ENCODE results near the gene NEUROG1. TPM values are rescaled to one million over a fixed set of nuclear protein-coding genes. Genes with fewer than 3 reads are reported as not detected.

The NEUROG1 gene
- total RNA-seq, 1 experiment from 2014 or later, result not detected

DNA sequence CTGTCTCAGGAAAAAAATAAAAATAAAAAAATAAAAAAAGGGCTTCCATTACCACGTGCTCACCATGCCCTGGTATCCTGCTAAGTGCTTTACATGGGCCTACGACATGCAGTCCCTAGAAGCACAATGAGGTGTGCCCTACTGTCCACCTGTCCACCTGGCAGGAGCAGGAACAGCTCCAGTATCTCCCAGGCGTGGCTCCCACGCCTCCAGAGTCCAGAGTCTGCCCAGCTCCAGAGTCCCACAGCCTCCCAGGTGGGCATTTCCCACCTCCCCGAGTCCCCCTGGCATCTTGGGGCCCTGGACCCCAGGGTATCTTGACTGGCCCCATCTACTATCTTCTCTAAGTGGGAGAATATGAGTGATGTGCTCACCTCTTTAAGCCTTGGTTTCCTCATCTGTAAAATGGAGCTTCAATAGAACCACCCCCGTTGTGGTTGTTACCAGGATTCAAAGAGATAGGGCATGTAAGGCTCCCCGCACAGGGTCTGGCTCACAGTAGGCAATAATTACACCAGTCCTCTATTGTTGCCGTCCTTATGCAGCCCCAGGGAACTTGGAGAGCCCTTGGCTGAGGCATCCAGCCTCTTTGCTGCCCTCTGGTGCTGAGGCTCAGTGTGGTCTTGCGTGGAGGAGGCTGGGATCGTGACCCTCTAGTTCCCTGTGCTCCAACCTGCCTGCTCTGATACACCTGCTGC, 34.1 kb upstream of the NEUROG1 start:
- TF ChIP-seq CTCF (conservative IDR thresholded peaks at IDR 0.05; ENCODE audit: low read depth, low read length) (peak; percentile 56), EZH2 (IDR thresholded peaks at IDR 0.05; ENCODE audit: borderline replicate concordance, low read depth, low read length, poor library complexity, severe bottlenecking) (no peak)
- Histone ChIP-seq H3K4me1 (ENCODE audit: insufficient read depth, low read length, poor library complexity, severe bottlenecking) (peaks cover 5% of the 10 kb centered on the region), H3K27me3 (replicated peaks; ENCODE audit: insufficient read depth, low read depth, low read length, poor library complexity) (peaks cover 4% of the 10 kb centered on the region), H3K36me3 (ENCODE audit: insufficient read depth, low read length, poor library complexity, severe bottlenecking) (no peaks in the 10 kb centered on the region), H3K4me3 (ENCODE audit: low read depth, low read length, poor library complexity, severe bottlenecking) (no peak overlapping the region), H3K9me3 (ENCODE audit: low read depth, low read length, poor library complexity, severe bottlenecking) (no peaks in the 10 kb centered on the region), H3K27ac (ENCODE audit: low read depth, low read length, poor library complexity, severe bottlenecking) (no peak overlapping the region)
- BruUV-seq (replicated peaks), result no TSS peak
- intact Hi-C loops (cut with micrococcal nuclease; ENCODE audit: unreplicated experiment), result no loop called here
- peak; percentile 64 for DNase-seq (ENCODE audit: low spot score)
- ChIA-PET CTCF (interaction anchor here (1.0 to 1.1 kb wide), 2 partner anchors 9 to 159 kb away, joined by 3 read pairs; no protein-coding TSS in a partner anchor), POLR2A (ENCODE audit: low non-redundant PET) (no interaction called here)

DNA sequence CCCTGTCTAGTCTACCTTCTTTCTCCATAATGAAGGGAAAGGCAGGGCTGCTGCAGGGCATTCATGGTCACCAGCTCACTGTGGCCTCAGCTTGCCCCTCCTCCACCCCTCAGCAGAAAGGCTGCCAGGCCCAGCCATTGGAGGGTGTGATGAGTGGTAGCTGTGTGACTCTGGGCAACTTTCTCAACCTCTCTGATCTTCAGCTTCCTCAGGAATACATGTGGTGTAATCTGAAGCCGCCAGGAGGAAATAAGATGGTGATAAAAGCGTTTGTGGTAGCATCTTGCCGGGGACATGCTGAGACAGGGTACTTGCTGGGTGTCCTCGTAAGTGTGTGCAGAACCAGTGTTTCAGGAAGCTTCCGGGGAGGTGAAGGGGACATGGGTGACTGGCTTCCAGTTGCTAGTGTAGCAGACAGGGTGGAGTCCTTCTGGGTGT, 33.2 kb upstream of the NEUROG1 start:
- Histone ChIP-seq H3K27me3 (replicated peaks; ENCODE audit: insufficient read depth, low read depth, low read length, poor library complexity) (no peaks in the 10 kb centered on the region), H3K27ac (ENCODE audit: low read depth, low read length, poor library complexity, severe bottlenecking) (no peak overlapping the region), H3K9me3 (ENCODE audit: low read depth, low read length, poor library complexity, severe bottlenecking) (no peaks in the 10 kb centered on the region), H3K36me3 (ENCODE audit: insufficient read depth, low read length, poor library complexity, severe bottlenecking) (no peaks in the 10 kb centered on the region), H3K4me3 (ENCODE audit: low read depth, low read length, poor library complexity, severe bottlenecking) (no peak overlapping the region), H3K4me1 (ENCODE audit: insufficient read depth, low read length, poor library complexity, severe bottlenecking) (peaks cover 5% of the 10 kb centered on the region)
- BruUV-seq (replicated peaks), result no TSS peak
- no peak for DNase-seq (ENCODE audit: low spot score)
- POLR2A ChIA-PET (ENCODE audit: low non-redundant PET), result no interaction called here
- intact Hi-C loops (cut with micrococcal nuclease; ENCODE audit: unreplicated experiment), result no loop called here
- TF ChIP-seq EZH2 (IDR thresholded peaks at IDR 0.05; ENCODE audit: borderline replicate concordance, low read depth, low read length, poor library complexity, severe bottlenecking), result no peak
- TF ChIP-seq CTCF (conservative IDR thresholded peaks at IDR 0.05; ENCODE audit: low read depth, low read length), result no peak
- CTCF ChIA-PET, result no interaction called here

DNA sequence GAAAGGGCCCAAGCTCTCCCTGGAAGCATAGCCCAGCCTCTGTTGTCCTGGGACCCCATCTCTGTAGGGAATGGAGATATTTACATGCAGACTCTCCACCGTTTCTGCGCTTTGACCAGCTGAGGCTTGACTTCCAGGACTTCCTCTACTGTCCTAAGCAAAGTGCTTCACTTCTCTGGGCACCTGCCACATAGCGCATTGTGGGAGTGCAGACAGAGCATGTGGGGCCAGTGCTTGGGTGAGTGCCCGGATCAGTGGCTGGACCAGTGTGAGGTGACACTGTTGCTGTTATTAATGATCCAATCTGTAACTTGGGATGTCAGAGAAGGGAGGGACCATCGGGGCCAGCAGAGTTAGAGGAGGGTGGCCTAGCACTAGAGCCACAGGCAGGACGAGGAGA, 32.5 kb upstream of the NEUROG1 start:
- H3K27ac ChIP-seq (ENCODE audit: low read depth, low read length, poor library complexity, severe bottlenecking), result no peak overlapping the region
- POLR2A ChIA-PET (ENCODE audit: low non-redundant PET), result no interaction called here
- BruUV-seq (replicated peaks), result no TSS peak

More for the DNA sequence above, 32.5 kb upstream of the NEUROG1 start:
- H3K9me3 ChIP-seq (ENCODE audit: low read depth, low read length, poor library complexity, severe bottlenecking), result no peaks in the 10 kb centered on the region
- intact Hi-C loops (cut with micrococcal nuclease; ENCODE audit: unreplicated experiment), result no loop called here
- no peaks in the 10 kb centered on the region for H3K36me3 ChIP-seq (ENCODE audit: insufficient read depth, low read length, poor library complexity, severe bottlenecking)
- H3K27me3 ChIP-seq (replicated peaks; ENCODE audit: insufficient read depth, low read depth, low read length, poor library complexity), result no peaks in the 10 kb centered on the region
- no peak overlapping the region for H3K4me3 ChIP-seq (ENCODE audit: low read depth, low read length, poor library complexity, severe bottlenecking)
- no peak for DNase-seq (ENCODE audit: low spot score)
- no peak for TF ChIP-seq EZH2 (IDR thresholded peaks at IDR 0.05; ENCODE audit: borderline replicate concordance, low read depth, low read length, poor library complexity, severe bottlenecking)
- no peak for TF ChIP-seq CTCF (conservative IDR thresholded peaks at IDR 0.05; ENCODE audit: low read depth, low read length)
- peaks cover 5% of the 10 kb centered on the region for H3K4me1 ChIP-seq (ENCODE audit: insufficient read depth, low read length, poor library complexity, severe bottlenecking)
- CTCF ChIA-PET, result no interaction called here
